Activated T-cell treated with anti-CD3 and anti-CD28 coated beads, Interleukin-2, amount 50 U/mL, for 48 hours (primary cell): ENCODE results near the gene CAMTA1.

Experiments used
- DNase-seq, 2 experiments: peaks; one replicate each; pipeline ENCODE4 v3.0.0-alpha.2; 2020

Gene CAMTA1

DNA sequence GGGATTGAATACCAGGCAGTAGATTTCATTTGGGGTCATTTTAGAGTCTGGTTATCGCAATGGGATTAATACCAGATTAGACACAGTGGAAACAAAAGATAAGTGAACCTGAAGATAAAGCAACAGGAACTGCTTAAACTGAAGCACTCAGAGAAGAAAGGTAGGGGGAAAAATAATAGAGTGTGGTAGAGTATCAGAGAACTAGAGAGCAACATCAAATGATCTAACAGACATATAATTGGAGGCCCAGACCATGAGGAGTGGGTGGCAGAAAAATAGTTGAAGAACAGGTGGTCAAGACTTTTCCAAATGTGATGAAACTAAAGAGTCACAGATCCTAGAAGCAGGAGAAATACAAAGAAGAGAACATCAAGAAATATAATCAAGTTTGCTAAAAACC lies 484.3 kb downstream of the CAMTA1 start:
- DNase-seq: no peak

DNA sequence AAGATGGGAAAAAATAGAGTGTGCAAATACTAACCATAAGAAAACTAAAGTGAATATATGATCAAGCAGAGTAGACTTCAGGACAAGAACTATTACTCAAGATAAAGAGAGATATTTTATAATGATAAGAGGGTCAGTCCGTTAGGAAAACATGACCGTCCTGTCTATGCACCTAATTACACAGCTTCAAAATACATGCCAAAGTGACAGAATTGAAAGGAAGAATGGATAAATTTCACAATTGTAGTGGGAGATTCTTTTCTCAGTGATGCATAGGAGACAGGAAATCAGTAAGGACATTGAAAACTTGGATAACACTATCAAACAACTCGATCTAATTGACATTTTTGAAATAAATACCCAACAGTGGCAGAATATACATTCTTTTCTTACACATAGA lies 489.0 kb downstream of the CAMTA1 start:
- DNase-seq: no peak

GRCh38 chr1:7278045-7278444 lies 492.8 kb downstream of the CAMTA1 start:
- no peak for DNase-seq

DNA sequence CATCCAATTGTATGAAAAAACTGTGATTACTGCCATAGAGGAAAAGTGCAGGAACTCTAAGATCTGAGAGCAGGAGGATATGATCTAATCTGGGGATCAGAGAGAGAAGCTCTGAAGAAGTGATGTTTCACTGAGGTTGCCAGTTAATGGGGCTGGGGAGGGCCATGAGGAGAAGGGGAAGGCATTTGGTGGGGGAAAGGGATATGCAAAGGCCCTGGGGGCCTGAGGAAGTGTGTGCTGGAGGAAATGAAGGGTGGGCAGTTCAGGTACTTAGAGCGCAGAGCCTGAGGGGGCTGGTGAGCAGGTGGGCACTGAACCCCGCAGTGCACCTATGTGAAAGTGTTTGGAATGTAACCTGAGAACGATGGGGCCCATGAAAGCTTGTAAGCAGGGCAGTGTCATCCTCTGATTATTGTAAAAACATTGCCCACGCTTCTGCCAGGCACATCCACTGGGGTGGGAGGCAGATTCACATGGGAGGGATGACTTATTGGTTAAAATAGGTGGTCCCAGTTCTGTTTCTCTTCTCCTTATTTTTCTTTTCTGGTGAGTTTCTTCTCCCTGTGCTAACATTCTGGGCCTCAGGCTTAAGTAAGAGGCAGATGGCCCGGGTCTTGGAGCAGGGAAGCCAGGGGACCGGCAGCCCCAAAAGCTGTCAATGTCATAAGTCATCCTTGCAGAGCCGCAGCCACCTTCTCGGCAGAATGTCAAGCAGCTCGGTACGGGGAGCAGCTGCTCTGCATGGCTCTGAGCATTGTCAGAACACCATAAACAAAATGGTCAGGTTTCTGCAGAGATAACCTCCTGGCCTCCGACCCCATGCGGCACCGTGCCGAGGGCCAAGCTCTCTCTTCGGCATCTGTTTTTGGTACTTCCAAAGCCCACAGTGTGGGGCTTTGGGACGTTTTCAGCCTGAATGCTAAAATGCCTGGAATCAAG lies 493.8 kb downstream of the CAMTA1 start:
- DNase-seq: no peak

DNA sequence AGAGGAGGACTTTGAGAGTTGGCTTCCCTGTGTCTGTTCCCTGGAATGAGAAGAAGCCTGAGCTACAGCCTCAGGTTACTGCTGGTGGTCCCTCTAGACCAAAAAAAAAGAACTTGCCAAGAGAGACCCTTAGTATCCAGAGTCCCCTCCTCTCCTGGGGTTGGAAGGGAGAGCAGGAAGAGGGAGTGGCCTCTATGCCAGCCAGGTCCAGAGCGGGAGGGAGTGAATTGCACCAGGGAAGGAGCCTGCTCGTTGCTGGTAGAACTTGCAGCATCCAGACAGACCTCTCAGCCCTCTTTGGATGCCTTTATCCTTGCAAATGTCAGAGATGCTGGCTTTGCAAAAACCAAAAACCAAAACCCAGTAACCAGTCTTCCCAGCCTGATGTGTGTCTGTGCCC lies 494.5 kb downstream of the CAMTA1 start:
- DNase-seq: no peak

- no peak for DNase-seq
Observed at GRCh38 chr1:7280347-7280960, 495.2 kb downstream of the CAMTA1 start.

DNA sequence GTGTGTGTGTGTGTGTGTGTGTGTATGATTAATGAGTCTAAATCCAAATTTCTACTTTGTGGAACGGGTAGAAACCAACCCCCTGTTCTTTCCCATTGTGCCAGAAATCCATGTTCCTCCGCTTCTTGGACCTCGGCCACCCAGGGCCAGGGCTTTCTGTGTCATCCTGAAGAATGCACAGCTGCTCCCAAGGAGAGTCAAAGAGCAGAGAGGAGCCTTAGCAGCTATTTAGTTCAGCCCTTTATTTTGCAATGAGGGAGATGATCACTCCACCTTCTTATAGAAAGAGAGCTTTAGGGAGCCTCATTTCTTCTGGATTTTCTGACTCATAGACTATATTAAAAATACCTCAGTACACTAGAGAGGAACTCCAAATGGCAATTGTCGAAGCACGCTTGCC lies 496.6 kb downstream of the CAMTA1 start:
- DNase-seq: no peak

DNA sequence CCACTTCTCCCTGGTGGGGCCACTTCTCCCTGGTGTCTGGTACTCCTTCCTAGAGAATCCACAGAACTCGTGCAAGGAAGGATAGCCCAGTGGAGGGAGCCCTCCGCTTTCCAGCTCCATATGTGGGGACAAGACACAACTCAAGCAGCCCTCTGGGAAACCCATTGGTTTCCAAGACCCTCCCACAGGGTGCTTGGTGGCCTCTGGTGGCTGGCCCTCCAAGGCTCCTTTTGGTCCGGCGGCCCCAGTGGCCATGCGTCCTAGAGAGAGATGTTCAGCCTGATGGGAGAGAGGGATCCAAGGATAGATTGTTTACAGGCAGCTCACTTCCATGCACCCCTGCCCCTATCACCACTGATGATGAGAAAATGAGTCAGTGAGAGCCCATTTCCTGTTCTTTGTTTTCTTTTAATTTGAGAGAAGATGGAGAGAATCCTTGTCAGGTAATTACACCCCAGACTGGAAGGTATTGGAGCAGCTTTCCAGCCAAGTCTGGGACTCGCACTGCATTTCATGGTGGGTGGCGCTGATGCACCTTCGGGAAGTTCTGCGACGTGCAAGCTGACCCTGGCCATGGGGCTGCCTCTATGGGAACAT lies 499.7 kb downstream of the CAMTA1 start:
- no peak for DNase-seq

- DNase-seq: no peak
Observed at GRCh38 chr1:7285856-7286454, 500.7 kb downstream of the CAMTA1 start.

- no peak for DNase-seq
Observed at GRCh38 chr1:7287013-7287412, 501.8 kb downstream of the CAMTA1 start.

- DNase-seq: no peak
Observed at GRCh38 chr1:7288992-7289391, 503.7 kb downstream of the CAMTA1 start.

DNA sequence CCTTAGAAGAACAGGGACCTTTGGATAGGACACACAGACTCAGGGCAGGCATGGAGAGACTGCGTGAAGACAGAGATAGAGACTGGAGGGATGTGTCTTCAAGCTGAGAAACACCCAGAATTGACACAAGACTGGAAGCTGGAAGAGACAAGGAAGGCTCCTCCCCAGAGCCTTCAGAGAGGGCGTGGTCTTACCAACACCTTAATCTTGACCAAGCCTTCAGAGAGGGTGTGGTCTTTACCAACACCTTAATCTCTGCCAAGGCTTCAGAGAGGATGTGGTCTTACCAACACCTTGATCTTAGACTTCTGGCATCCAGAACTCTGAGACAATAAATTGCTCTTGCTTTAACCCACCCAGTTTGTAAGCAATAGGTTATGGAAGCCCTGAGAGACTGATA lies 504.4 kb downstream of the CAMTA1 start:
- DNase-seq: no peak

GRCh38 chr1:7290971-7291970 lies 506.0 kb downstream of the CAMTA1 start:
- no peak for DNase-seq

GRCh38 chr1:7292036-7292681 lies 506.9 kb downstream of the CAMTA1 start:
- DNase-seq: no peak

GRCh38 chr1:7292714-7293419 lies 507.6 kb downstream of the CAMTA1 start:
- no peak for DNase-seq

GRCh38 chr1:7293702-7294629 lies 508.7 kb downstream of the CAMTA1 start:
- DNase-seq: no peak

GRCh38 chr1:7294636-7295035 lies 509.4 kb downstream of the CAMTA1 start:
- DNase-seq: no peak

- DNase-seq: no peak
Observed at GRCh38 chr1:7295946-7296345, 510.7 kb downstream of the CAMTA1 start.

- no peak for DNase-seq
Observed at GRCh38 chr1:7296968-7297367, 511.7 kb downstream of the CAMTA1 start.

DNA sequence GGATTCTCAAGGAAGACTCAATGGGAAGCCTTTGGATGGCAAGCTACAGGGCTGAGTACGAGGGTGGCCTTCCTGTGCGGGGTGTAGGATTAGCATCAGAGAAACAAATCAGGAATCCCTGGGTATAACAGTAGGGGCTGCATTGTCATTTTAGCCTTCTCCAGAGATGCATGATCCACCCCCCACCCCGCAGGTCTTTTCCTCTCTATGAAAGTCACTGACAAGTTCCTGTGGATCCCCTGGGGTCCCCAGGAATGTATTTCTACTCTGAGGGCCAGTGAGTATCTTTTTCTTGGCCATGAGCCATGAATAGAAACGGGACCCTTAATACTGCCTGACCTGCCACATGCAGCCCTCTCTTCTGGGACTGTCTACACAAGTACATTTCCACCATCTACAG lies 512.9 kb downstream of the CAMTA1 start:
- no peak for DNase-seq
